Uterus (tissue), 2 donors: ENCODE results near the gene SNRK.

Experiments
- CTCF ChIP-seq, 4 experiments: fragments of 200-600 bp in 2 of 4; fragments of 450-650 bp in 2 of 4; sonication (generic) in 2 of 4; IDR thresholded peaks; one replicate each; pipeline ENCODE4 v1.5.1; 2016 to 2019; ENCODE audit warnings: antibody characterized with exemption in 4 of 4, mild to moderate bottlenecking in 2 of 4, moderate library complexity in 1 of 4
- POLR2A ChIP-seq, 2 donors: fragments of 450-650 bp; IDR thresholded peaks; one replicate each; pipeline ENCODE4 v1.6.1; 2016; ENCODE audit warnings: antibody characterized with exemption in 2 of 2, mild to moderate bottlenecking in 1 of 2, moderate library complexity in 1 of 2

- TF ChIP-seq POLR2A (IDR thresholded peaks at IDR 0.05) (no peak), CTCF (IDR thresholded peaks at IDR 0.05) (no peak)
Measured at GRCh38 chr3:43260412-43260811, 25.9 kb upstream of the SNRK start.
